Measurements from ENCODE around the gene EMB. TPM values are rescaled to one million over a fixed set of nuclear protein-coding genes. Genes with fewer than 3 reads are reported as not detected.
"Not testable (repeated sequence)": the region's sequence is repeated elsewhere in the genome, so short reads cannot be mapped to it uniquely, and the experiment has no call there.

EMB gene
- total and polyA plus RNA-seq, 2 experiments from 2014 or later, result 0.22 TPM; not detected in 1

GRCh38 chr5:50421184-50421950 lies 19.7 kb downstream of the EMB start:
- H3K79me2 ChIP-seq (ENCODE audit: insufficient read depth); H2AFZ ChIP-seq; H3K9ac ChIP-seq; H3K4me3 ChIP-seq; H3K27me3 ChIP-seq (replicated peaks; ENCODE audit: insufficient read depth); H3K9me3 ChIP-seq (ENCODE audit: low read depth); H3K27ac ChIP-seq; H3K4me2 ChIP-seq (ENCODE audit: unreplicated experiment); H3K9me2 ChIP-seq (ENCODE audit: insufficient read depth); in situ Hi-C loops (cut with MboI); H3F3A ChIP-seq (ENCODE audit: insufficient read depth); H3K4me1 ChIP-seq (ENCODE audit: insufficient read depth); H4K20me1 ChIP-seq (ENCODE audit: insufficient read depth); DNase-seq; H3K36me3 ChIP-seq (ENCODE audit: low read depth): not testable (repeated sequence)
- WGBS, 2 experiments (ENCODE audit: low coverage in 1 of 2, low lambda C conversion rate in 2 of 2, missing lambda C conversion rate in 2 of 2), result 31 to 39% methylated on average over 7 of the region's 7 CpGs

- Histone ChIP-seq H3K4me3 (no peak overlapping the region), H3K4me2 (ENCODE audit: unreplicated experiment) (no peak overlapping the region), H3K36me3 (ENCODE audit: low read depth) (no peaks in the 10 kb centered on the region), H3K4me1 (ENCODE audit: insufficient read depth) (no peaks in the 10 kb centered on the region), H3K27ac (no peak overlapping the region), H3K9me3 (ENCODE audit: low read depth) (no peaks in the 10 kb centered on the region), H3K79me2 (ENCODE audit: insufficient read depth) (no peaks in the 10 kb centered on the region), H3K9ac (no peak overlapping the region), H3K9me2 (ENCODE audit: insufficient read depth) (no peaks in the 10 kb centered on the region), H4K20me1 (ENCODE audit: insufficient read depth) (no peaks in the 10 kb centered on the region), H3K27me3 (replicated peaks; ENCODE audit: insufficient read depth) (no peaks in the 10 kb centered on the region), H2AFZ (no peak overlapping the region), H3F3A (ENCODE audit: insufficient read depth) (no peaks in the 10 kb centered on the region)
- 35 to 40% methylated on average over 5 of the region's 5 CpGs for WGBS, 2 experiments (ENCODE audit: low coverage in 1 of 2, low lambda C conversion rate in 2 of 2, missing lambda C conversion rate in 2 of 2)
- TF ChIP-seq EZH2 (IDR thresholded peaks at IDR 0.05; ENCODE audit: insufficient read depth, poor library complexity, severe bottlenecking) (no peak), EZH2phosphoT487 (IDR thresholded peaks at IDR 0.05; ENCODE audit: insufficient read depth, low read depth) (no peak)
- in situ Hi-C loops (cut with MboI), result no loop called here
- no peak for DNase-seq
These were observed 20.6 kb downstream of the EMB start for GRCh38 chr5:50420343-50420935.

- in situ Hi-C loops (cut with MboI); H3K36me3 ChIP-seq (ENCODE audit: low read depth); H2AFZ ChIP-seq; H4K20me1 ChIP-seq (ENCODE audit: insufficient read depth); H3K4me2 ChIP-seq (ENCODE audit: unreplicated experiment); H3K9me2 ChIP-seq (ENCODE audit: insufficient read depth); H3F3A ChIP-seq (ENCODE audit: insufficient read depth); H3K9me3 ChIP-seq (ENCODE audit: low read depth); H3K27ac ChIP-seq; DNase-seq; H3K9ac ChIP-seq; H3K4me1 ChIP-seq (ENCODE audit: insufficient read depth); H3K27me3 ChIP-seq (replicated peaks; ENCODE audit: insufficient read depth); H3K4me3 ChIP-seq; H3K79me2 ChIP-seq (ENCODE audit: insufficient read depth): not testable (repeated sequence)
- WGBS, 2 experiments (ENCODE audit: low coverage in 1 of 2, low lambda C conversion rate in 2 of 2, missing lambda C conversion rate in 2 of 2), result 19 to 25% methylated on average over 6 of the region's 6 CpGs
These were observed 21.4 kb downstream of the EMB start for GRCh38 chr5:50419656-50420055.

GRCh38 chr5:50416637-50417036 lies 24.5 kb downstream of the EMB start:
- H3K9me2 ChIP-seq (ENCODE audit: insufficient read depth); H3K4me2 ChIP-seq (ENCODE audit: unreplicated experiment); H3K79me2 ChIP-seq (ENCODE audit: insufficient read depth); H3K27me3 ChIP-seq (replicated peaks; ENCODE audit: insufficient read depth); H2AFZ ChIP-seq; H3F3A ChIP-seq (ENCODE audit: insufficient read depth); H3K36me3 ChIP-seq (ENCODE audit: low read depth); in situ Hi-C loops (cut with MboI); H3K27ac ChIP-seq; H3K4me3 ChIP-seq; H3K9me3 ChIP-seq (ENCODE audit: low read depth); H3K9ac ChIP-seq; H4K20me1 ChIP-seq (ENCODE audit: insufficient read depth); H3K4me1 ChIP-seq (ENCODE audit: insufficient read depth); DNase-seq: not testable (repeated sequence)
- WGBS, 2 experiments (ENCODE audit: low coverage in 1 of 2, low lambda C conversion rate in 2 of 2, missing lambda C conversion rate in 2 of 2), result 36 to 41% methylated on average over 3 of the region's 3 CpGs

- no peaks in the 10 kb centered on the region for H3F3A ChIP-seq (ENCODE audit: insufficient read depth)
- H3K27me3 ChIP-seq (replicated peaks; ENCODE audit: insufficient read depth), result no peaks in the 10 kb centered on the region
- H3K9ac ChIP-seq, result no peak overlapping the region
- TF ChIP-seq EZH2phosphoT487 (IDR thresholded peaks at IDR 0.05; ENCODE audit: insufficient read depth, low read depth), result no peak
- no peak for TF ChIP-seq EZH2 (IDR thresholded peaks at IDR 0.05; ENCODE audit: insufficient read depth, poor library complexity, severe bottlenecking)
- no peak overlapping the region for H3K27ac ChIP-seq
- H3K9me3 ChIP-seq (ENCODE audit: low read depth), result no peaks in the 10 kb centered on the region
- no peaks in the 10 kb centered on the region for H4K20me1 ChIP-seq (ENCODE audit: insufficient read depth)
- H3K9me2 ChIP-seq (ENCODE audit: insufficient read depth), result no peaks in the 10 kb centered on the region
- H3K4me3 ChIP-seq, result no peak overlapping the region
- in situ Hi-C loops (cut with MboI), result no loop called here
- no peaks in the 10 kb centered on the region for H3K4me1 ChIP-seq (ENCODE audit: insufficient read depth)
- no peaks in the 10 kb centered on the region for H3K36me3 ChIP-seq (ENCODE audit: low read depth)
- no peak for DNase-seq
- H3K4me2 ChIP-seq (ENCODE audit: unreplicated experiment), result no peak overlapping the region
- H2AFZ ChIP-seq, result no peak overlapping the region
- no peaks in the 10 kb centered on the region for H3K79me2 ChIP-seq (ENCODE audit: insufficient read depth)
- 10 to 14% methylated on average over 4 of the region's 4 CpGs for WGBS, 2 experiments (ENCODE audit: low coverage in 1 of 2, low lambda C conversion rate in 2 of 2, missing lambda C conversion rate in 2 of 2)
These were observed 25.2 kb downstream of the EMB start for GRCh38 chr5:50415912-50416311.

- H3K9me2 ChIP-seq (ENCODE audit: insufficient read depth); H3K36me3 ChIP-seq (ENCODE audit: low read depth); H3K4me2 ChIP-seq (ENCODE audit: unreplicated experiment); in situ Hi-C loops (cut with MboI); H3K4me1 ChIP-seq (ENCODE audit: insufficient read depth); H2AFZ ChIP-seq; H4K20me1 ChIP-seq (ENCODE audit: insufficient read depth); H3K79me2 ChIP-seq (ENCODE audit: insufficient read depth); DNase-seq; H3K9me3 ChIP-seq (ENCODE audit: low read depth); H3K9ac ChIP-seq; H3K27me3 ChIP-seq (replicated peaks; ENCODE audit: insufficient read depth); H3K27ac ChIP-seq; H3F3A ChIP-seq (ENCODE audit: insufficient read depth); H3K4me3 ChIP-seq: not testable (repeated sequence)
These were observed 30.2 kb downstream of the EMB start for GRCh38 chr5:50410932-50411331.
